Fibroblast of the aortic adventitia (primary cell): ENCODE data around the gene FAM53A. TPM values are rescaled to one million over a fixed set of nuclear protein-coding genes. Genes with fewer than 3 reads are reported as not detected.

Source experiments
- DNase-seq: peaks from one replicate; pipeline ENCODE4 v3.0.0-alpha.2; 2010; ENCODE audit warnings: low read depth
- H3K4me3 ChIP-seq: 2 replicates; pipeline ENCODE4 v1.5.1; 2011; ENCODE audit warnings: low read depth, mild to moderate bottlenecking, control low read depth, low read length, moderate library complexity
- CTCF ChIP-seq: IDR thresholded peaks from 2 replicates; pipeline ENCODE4 v1.5.1; 2011; ENCODE audit warnings: mild to moderate bottlenecking, low read length, control low read depth, inconsistent platforms; ENCODE audit not compliant: insufficient read depth
- total RNA-seq: library from RNA; depleted of rRNA; stranded (reverse); fragments of >200 nt; gene quantifications from 2 replicates; pipeline ENCODE4 v1.2.3, GENCODE V29; 2012; ENCODE audit warnings: low replicate concordance

Gene FAM53A
- total RNA-seq, 1 donor = 2.5 TPM

GRCh38 chr4:1630266-1630665 is 53.8 kb downstream of the FAM53A start:
- H3K4me3 ChIP-seq = no peak overlapping the region
- TF ChIP-seq CTCF = no peak
- no peak for DNase-seq

- no peak for TF ChIP-seq CTCF
- no peak for DNase-seq
- H3K4me3 ChIP-seq = no peak overlapping the region
Observed at GRCh38 chr4:1629699-1630083, 54.4 kb downstream of the FAM53A start.

DNA sequence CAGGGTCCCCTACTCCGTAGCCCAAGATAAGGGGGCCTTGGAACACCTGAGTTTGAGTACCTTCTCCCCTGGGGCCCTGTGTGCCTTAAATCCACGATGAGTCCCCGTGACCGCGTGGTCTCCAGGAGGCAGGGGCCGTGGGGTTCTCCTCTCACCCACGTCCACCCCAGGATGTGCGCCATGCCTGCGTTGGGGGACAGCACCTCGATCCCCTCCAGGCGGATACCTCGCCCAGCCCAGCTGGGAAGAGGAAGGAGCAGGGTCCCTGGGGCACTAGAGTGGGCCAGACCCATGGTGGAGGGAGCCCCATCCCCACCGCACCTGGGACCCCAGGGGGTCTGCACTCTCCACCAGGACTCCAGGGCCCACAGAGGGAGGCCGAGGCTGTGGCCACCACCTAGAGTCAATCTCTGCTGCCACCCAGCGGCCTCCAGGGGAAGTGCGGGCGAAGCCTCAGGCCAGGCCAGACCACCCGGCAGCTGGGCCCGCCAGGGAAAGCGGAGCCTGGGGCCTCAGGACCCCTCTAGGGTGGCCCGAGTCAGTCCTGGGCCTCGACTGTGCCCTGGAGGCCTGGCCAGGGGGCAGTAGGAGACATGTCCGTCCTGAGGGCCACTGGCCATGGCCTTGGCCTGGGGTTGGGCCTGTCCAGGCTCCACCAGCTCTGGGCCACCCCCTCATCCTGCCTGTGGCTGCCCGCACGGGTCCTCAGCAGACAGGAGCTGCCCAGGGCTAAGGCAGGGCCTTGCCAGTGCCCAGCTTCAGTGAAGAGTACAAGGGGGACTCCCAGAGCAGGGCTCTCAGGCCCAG is 55.0 kb downstream of the FAM53A start:
- peak; percentile 34 for DNase-seq
- no peak overlapping the region for H3K4me3 ChIP-seq
- TF ChIP-seq CTCF = peak; percentile 98

- no peak for DNase-seq
- TF ChIP-seq CTCF = no peak
Observed at GRCh38 chr4:1627417-1628313, 56.4 kb downstream of the FAM53A start.

GRCh38 chr4:1626941-1627340 is 57.2 kb downstream of the FAM53A start:
- no peak for DNase-seq
- H3K4me3 ChIP-seq = no peak overlapping the region
- no peak for TF ChIP-seq CTCF

More at GRCh38 chr4:1627417-1628313, 56.4 kb downstream of the FAM53A start:
- H3K4me3 ChIP-seq = no peak overlapping the region

GRCh38 chr4:1626151-1626550 is 58.0 kb downstream of the FAM53A start:
- no peak for DNase-seq
- no peak for TF ChIP-seq CTCF

More at GRCh38 chr4:1626151-1626550, 58.0 kb downstream of the FAM53A start:
- no peak overlapping the region for H3K4me3 ChIP-seq
